IPS DF 6.9 (cell line): Measurements from ENCODE around the gene ALG2.
A peak's percentile ranks its signal among the peaks of the same experiment; 100 is the strongest.
"Not testable (repeated sequence)": the region's sequence is repeated elsewhere in the genome, so short reads cannot be mapped to it uniquely, and the experiment has no call there.

Source experiments
- DNase-seq: peaks from one replicate; pipeline ENCODE4 v3.0.0-alpha.2; 2013; ENCODE audit warnings: low read depth, low spot score
- H3K27ac ChIP-seq: one replicate; pipeline ENCODE4 v1.5.1; 2013; ENCODE audit warnings: low read length, control low read depth
- H3K27me3 ChIP-seq: 2 replicates; pipeline ENCODE4 v1.6.1; 2013; ENCODE audit warnings: mild to moderate bottlenecking, low read length; ENCODE audit not compliant: control insufficient read depth, insufficient read depth
- H3K36me3 ChIP-seq: 2 replicates; pipeline ENCODE4 v1.6.1; 2013; ENCODE audit warnings: low read length; ENCODE audit not compliant: control insufficient read depth, insufficient read depth
- H3K4me1 ChIP-seq: 2 replicates; pipeline ENCODE4 v1.6.1; 2013; ENCODE audit warnings: low read length; ENCODE audit not compliant: control insufficient read depth, insufficient read depth
- H3K4me3 ChIP-seq: 2 replicates; pipeline ENCODE4 v1.5.1; 2013; ENCODE audit warnings: mild to moderate bottlenecking, low read length
- H3K9me3 ChIP-seq: 2 replicates; pipeline ENCODE4 v1.6.1; 2013; ENCODE audit warnings: low read length, inconsistent platforms; ENCODE audit not compliant: control insufficient read depth, insufficient read depth
- WGBS: extraction: QIAGEN DNeasy Blood & Tissue Kit; methylation state at CpG from one replicate; pipeline ENCODE4 v1.1.7; 2013; ENCODE audit warnings: mixed read lengths, missing lambda C conversion rate; ENCODE audit not compliant: insufficient read length, insufficient coverage; 5-methylcytosine and 5-hydroxymethylcytosine counted together

The ALG2 gene

DNA sequence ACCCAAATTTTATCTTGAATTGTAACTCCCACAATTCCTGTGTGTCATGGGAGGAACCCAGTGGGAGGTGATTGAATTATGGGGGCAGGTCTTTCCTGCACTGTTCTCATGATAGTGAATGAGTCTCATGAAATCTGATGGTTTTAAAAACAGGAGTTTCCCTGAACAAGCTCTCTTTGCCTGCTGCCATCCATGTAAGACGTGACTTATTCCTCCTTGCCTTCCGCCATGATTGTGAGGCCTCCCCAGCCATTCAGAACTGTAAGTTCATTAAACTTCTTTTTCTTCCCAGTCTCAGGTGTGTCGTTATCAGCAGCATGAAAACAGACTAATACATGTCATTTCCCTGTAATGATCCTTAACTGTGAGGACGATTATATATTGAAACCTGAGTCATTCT, 16.1 kb upstream of the ALG2 start:
- H3K4me3 ChIP-seq, DNase-seq, H3K9me3 ChIP-seq, H3K27me3 ChIP-seq, H3K4me1 ChIP-seq, H3K27ac ChIP-seq, H3K36me3 ChIP-seq: not testable (repeated sequence)
- WGBS: no CpG with 5 or more reads among the region's 4 CpGs

DNA sequence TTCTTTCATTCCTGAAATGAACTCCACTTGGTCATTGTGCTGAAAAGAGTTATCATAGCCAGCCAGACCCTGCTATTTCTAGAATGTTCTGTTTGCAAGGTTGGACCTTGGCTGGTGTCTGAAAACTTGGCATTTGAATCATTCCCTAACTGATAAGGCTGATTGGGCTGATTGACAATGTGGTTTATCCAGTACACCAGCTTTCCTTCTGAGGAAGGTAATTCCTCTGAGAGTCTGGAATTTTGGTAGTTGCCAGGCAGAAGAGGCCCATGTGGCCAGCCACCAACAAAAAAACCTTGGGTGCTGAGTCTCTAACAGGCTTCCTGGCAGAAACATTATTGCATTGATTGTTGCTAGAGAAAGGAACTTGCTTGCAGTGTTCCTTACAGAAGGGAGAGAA, 15.6 kb upstream of the ALG2 start:
- H3K36me3 ChIP-seq: no peaks in the 10 kb centered on the region

GRCh38 chr9:99235926-99236634, 14.3 kb upstream of the ALG2 start:
- no CpG with 5 or more reads among the region's 7 CpGs for WGBS
- Histone ChIP-seq H3K27me3 (no peaks in the 10 kb centered on the region), H3K4me3 (no peak overlapping the region), H3K27ac (no peak overlapping the region), H3K9me3 (no peaks in the 10 kb centered on the region), H3K4me1 (no peaks in the 10 kb centered on the region), H3K36me3 (no peaks in the 10 kb centered on the region)
- DNase-seq: no peak

More for the DNA sequence above, 15.6 kb upstream of the ALG2 start:
- H3K27me3 ChIP-seq: no peaks in the 10 kb centered on the region
- no peak overlapping the region for H3K27ac ChIP-seq
- no peaks in the 10 kb centered on the region for H3K4me1 ChIP-seq
- no peaks in the 10 kb centered on the region for H3K9me3 ChIP-seq
- DNase-seq: no peak
- H3K4me3 ChIP-seq: no peak overlapping the region

DNA sequence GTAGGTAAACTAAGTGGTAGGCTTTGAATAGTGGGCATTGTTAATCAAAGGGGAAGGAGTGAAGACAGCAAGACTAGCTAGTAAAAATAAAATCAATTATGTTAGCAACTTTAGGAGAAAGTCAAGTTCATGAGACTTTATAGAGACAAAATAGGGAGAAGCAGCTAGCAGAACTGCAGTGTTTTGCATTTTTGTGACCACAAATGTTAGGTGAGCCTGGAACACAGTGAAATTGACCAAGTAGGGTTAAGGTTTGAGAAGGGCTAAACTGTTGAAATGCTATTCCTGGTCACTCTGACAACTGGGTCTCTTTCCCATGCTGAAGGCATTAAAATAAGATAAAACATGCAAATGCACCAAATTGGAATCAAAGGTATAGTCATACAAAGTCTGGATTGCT, 13.3 kb upstream of the ALG2 start:
- H3K4me3 ChIP-seq: no peak overlapping the region
- H3K27me3 ChIP-seq: no peaks in the 10 kb centered on the region
- no peak for DNase-seq
- no peak overlapping the region for H3K27ac ChIP-seq
- no peaks in the 10 kb centered on the region for H3K9me3 ChIP-seq
- H3K4me1 ChIP-seq: no peaks in the 10 kb centered on the region
- H3K36me3 ChIP-seq: no peaks in the 10 kb centered on the region

DNA sequence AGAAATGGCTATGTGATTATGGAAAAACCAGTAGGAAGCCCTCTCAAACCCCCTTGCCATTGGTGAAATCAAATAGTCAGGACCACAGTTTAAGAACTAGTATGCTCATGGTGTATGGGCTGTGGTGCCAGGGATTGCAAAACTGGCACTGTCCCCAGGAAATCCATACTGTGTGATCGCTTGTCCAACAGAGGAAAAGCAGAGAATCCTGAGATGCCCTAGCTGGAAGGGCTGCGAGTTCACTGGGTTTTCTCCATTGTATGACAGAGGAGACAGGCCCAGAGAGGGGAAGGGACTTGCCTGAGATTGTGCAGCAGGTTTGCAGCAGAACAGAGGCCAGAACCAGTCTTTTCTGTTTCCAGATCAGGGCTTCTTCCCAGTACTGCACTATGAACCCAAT, 12.9 kb upstream of the ALG2 start:
- Histone ChIP-seq H3K4me3 (no peak overlapping the region), H3K4me1 (no peaks in the 10 kb centered on the region), H3K36me3 (no peaks in the 10 kb centered on the region), H3K27ac (no peak overlapping the region), H3K27me3 (no peaks in the 10 kb centered on the region), H3K9me3 (no peaks in the 10 kb centered on the region)
- no CpG with 5 or more reads among the region's 2 CpGs for WGBS
- DNase-seq: no peak

- H3K9me3 ChIP-seq: no peaks in the 10 kb centered on the region
- peaks cover 12% of the 10 kb centered on the region; the same call in 1 of the 2 replicates for H3K36me3 ChIP-seq
- H3K27me3 ChIP-seq: no peaks in the 10 kb centered on the region
- no peaks in the 10 kb centered on the region for H3K4me1 ChIP-seq
- H3K27ac ChIP-seq: no peak overlapping the region
- DNase-seq: no peak
- no CpG with 5 or more reads among the region's 2 CpGs for WGBS
- no peak overlapping the region for H3K4me3 ChIP-seq
Observed at GRCh38 chr9:99231711-99232110, 10.0 kb upstream of the ALG2 start.

- H3K27me3 ChIP-seq: no peaks in the 10 kb centered on the region
- H3K36me3 ChIP-seq: peaks cover 12% of the 10 kb centered on the region; the same call in 1 of the 2 replicates
- H3K27ac ChIP-seq: no peak overlapping the region
- H3K9me3 ChIP-seq: no peaks in the 10 kb centered on the region
- no peaks in the 10 kb centered on the region for H3K4me1 ChIP-seq
- no CpG with 5 or more reads among the region's 3 CpGs for WGBS
- H3K4me3 ChIP-seq: no peak overlapping the region
- DNase-seq: no peak
Observed at GRCh38 chr9:99230206-99230605, 8.5 kb upstream of the ALG2 start.

- H3K36me3 ChIP-seq: peaks cover 12% of the 10 kb centered on the region; the same call in 1 of the 2 replicates
Observed at GRCh38 chr9:99226054-99226453, 4.3 kb upstream of the ALG2 start.

DNA sequence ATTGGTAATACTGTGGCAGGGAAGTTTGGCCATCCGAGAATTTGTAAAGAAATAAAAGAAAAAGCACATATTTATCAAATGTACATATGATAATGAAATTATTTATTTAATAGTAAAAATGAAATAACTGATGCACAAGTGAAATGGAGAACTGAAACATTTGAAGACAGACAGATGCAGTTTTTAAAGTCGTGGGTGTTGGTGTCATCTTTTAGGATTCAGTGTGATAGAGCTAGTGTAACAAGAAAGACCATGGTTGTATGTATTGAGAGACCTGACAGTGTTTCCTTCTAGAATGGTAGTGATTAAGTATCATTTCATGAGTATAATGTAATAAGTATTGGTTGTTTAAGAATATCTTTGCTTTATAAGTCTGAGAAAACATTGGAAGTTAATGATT, 2.7 kb upstream of the ALG2 start:
- DNase-seq: no peak
- Histone ChIP-seq H3K9me3 (no peaks in the 10 kb centered on the region), H3K27me3 (no peaks in the 10 kb centered on the region), H3K36me3 (peaks cover 12% of the 10 kb centered on the region; the same call in 1 of the 2 replicates), H3K4me1 (no peaks in the 10 kb centered on the region), H3K4me3 (no peak overlapping the region), H3K27ac (no peak overlapping the region)
- no CpG with 5 or more reads among the region's 2 CpGs for WGBS

More at GRCh38 chr9:99226054-99226453, 4.3 kb upstream of the ALG2 start:
- WGBS: no CpG with 5 or more reads among the region's 5 CpGs
- DNase-seq: no peak
- Histone ChIP-seq H3K27ac (no peak overlapping the region), H3K27me3 (no peaks in the 10 kb centered on the region), H3K4me1 (no peaks in the 10 kb centered on the region), H3K9me3 (no peaks in the 10 kb centered on the region), H3K4me3 (no peak overlapping the region)

- DNase-seq: no peak
- Histone ChIP-seq H3K27ac (no peak overlapping the region), H3K36me3 (no peaks in the 10 kb centered on the region), H3K27me3 (no peaks in the 10 kb centered on the region), H3K9me3 (no peaks in the 10 kb centered on the region), H3K4me1 (no peaks in the 10 kb centered on the region), H3K4me3 (peak overlapping the region; percentile 85)
- no CpG with 5 or more reads among the region's 30 CpGs for WGBS
Observed at GRCh38 chr9:99222416-99223270, 901 bp upstream of the ALG2 start.

DNA sequence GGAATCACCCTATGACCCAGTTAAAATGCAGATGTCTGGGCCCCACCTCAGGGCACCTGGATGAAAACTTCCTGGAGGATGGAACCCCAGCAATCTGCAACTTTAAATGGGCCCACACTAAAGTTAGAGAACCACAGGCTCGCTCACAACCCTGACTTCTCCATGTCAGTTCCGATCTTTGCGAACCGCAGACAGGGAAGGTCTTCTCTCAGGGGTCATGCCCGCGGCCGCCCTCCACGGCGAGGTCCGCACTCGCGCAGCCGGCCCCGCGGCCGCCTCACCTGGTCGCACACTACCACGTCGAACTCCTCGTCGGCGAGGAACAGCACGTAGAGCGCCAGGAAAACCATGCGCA, 499 bp downstream of the ALG2 start:
- Histone ChIP-seq H3K36me3 (no peaks in the 10 kb centered on the region), H3K27ac (no peak overlapping the region), H3K4me1 (no peaks in the 10 kb centered on the region), H3K4me3 (peak overlapping the region; percentile 85), H3K27me3 (no peaks in the 10 kb centered on the region), H3K9me3 (no peaks in the 10 kb centered on the region)
- no CpG with 5 or more reads among the region's 25 CpGs for WGBS
- DNase-seq: no peak
